HT1080 (cell line): ENCODE results near the gene ATG16L1. TPM values are rescaled to one million over a fixed set of nuclear protein-coding genes. Genes with fewer than 3 reads are reported as not detected.
A peak's percentile ranks its signal among the peaks of the same experiment; 100 is the strongest.

Experiments
- DNase-seq: peaks from one replicate; pipeline ENCODE4 v3.0.0-alpha.2; 2015; ENCODE audit warnings: low read depth
- total RNA-seq: library from RNA; depleted of rRNA; stranded (reverse); fragments of >200 nt; shearing (Covaris generic); gene quantifications from 2 replicates; pipeline ENCODE4 v1.2.3, GENCODE V29; 2014

The ATG16L1 gene
- total RNA-seq, 1 experiment from 2014 or later, result 59.4 TPM

- no peak for DNase-seq
Observed at GRCh38 chr2:233226511-233227031, 24.9 kb upstream of the ATG16L1 start.

- DNase-seq, result no peak
Observed at GRCh38 chr2:233227346-233227978, 24.0 kb upstream of the ATG16L1 start.

- DNase-seq, result no peak
Observed at GRCh38 chr2:233228376-233228775, 23.1 kb upstream of the ATG16L1 start.

- no peak for DNase-seq
Observed at GRCh38 chr2:233233618-233234230, 17.7 kb upstream of the ATG16L1 start.

- DNase-seq, result no peak
Observed at GRCh38 chr2:233234264-233234663, 17.2 kb upstream of the ATG16L1 start.

DNA sequence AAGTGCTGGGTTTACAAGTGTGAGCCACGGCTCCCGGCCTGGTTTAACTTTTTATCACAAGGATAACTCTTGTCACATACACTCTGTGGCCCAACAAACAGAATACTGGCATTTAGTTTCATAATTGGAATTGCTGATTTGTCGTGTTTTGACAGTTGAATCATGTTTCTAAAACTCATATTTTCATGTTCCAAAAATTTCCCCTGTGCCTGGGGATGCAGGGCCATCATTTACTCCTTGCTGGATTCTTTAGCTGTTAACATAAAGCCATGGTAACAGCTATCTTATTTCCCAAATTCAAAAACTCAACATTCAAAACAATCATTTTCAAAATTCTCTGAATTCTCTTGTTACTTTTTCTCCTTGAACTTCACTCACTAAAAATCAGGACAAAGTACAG, 16.5 kb upstream of the ATG16L1 start:
- DNase-seq, result no peak

DNA sequence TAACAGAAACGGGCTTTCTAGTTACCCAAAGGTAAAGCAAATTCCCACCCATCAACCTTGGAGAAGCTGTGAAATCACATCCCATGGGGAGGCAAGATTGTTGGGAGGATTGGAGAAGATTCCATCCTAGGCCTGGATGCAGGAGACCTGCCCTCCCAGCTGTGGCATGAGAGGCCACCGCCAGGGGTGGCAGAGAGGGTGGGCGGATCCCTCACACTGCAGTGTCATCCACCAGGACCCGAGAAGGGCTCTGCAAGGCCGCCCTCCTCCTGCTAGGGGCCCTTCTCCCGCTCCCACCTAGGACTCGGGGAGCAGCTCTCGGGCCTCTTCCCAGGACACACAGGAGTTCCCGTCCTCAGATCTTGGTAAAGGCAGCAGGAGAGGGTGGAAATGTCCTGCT, 15.5 kb upstream of the ATG16L1 start:
- no peak for DNase-seq

- no peak for DNase-seq
Observed at GRCh38 chr2:233236820-233237589, 14.5 kb upstream of the ATG16L1 start.

- DNase-seq, result peak; percentile 91
Observed at GRCh38 chr2:233240897-233241296, 10.6 kb upstream of the ATG16L1 start.

GRCh38 chr2:233241803-233242202, 9.7 kb upstream of the ATG16L1 start:
- DNase-seq, result no peak

- no peak for DNase-seq
Observed at GRCh38 chr2:233242231-233242927, 9.1 kb upstream of the ATG16L1 start.

- no peak for DNase-seq
Observed at GRCh38 chr2:233243348-233243747, 8.1 kb upstream of the ATG16L1 start.

DNA sequence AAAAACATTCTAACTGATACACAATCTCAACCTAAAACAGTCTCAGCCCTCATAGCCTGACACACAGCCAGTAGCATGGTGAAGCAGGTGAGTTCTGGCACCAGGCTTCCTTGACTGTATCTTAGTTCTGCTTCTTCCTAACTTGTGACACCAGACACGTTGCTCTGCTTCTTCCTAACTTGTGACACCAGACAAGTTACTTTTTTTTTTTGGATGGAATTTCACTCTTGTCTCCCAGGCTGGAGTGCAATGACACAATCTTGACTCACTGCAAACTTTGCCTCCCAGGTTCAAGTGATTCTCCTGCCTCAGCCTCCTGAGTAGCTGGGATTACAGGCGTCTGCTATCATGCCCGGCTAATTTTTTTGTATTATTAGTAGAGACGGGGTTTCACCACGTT, 6.7 kb upstream of the ATG16L1 start:
- DNase-seq, result peak; percentile 86

- DNase-seq, result no peak
Observed at GRCh38 chr2:233245406-233245805, 6.1 kb upstream of the ATG16L1 start.

DNA sequence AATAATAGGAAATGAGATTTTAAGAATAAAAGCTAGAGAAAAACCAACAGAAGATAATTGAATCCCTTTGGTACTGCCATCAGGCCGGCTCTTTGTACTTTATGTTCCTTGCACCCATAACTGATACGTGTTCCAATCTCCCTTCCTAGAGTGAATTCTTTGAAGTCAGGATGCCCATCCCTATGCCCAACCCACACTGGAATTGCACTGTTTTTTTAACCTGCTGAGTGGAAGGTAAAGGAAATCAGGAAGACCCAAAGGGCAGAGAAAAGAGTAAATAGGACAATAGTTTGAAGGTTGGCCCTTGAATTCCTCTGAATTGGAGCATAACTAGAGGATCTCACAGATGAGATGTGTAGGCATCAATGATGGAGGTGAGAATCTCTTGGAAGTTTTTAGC, 4.4 kb upstream of the ATG16L1 start:
- no peak for DNase-seq

DNA sequence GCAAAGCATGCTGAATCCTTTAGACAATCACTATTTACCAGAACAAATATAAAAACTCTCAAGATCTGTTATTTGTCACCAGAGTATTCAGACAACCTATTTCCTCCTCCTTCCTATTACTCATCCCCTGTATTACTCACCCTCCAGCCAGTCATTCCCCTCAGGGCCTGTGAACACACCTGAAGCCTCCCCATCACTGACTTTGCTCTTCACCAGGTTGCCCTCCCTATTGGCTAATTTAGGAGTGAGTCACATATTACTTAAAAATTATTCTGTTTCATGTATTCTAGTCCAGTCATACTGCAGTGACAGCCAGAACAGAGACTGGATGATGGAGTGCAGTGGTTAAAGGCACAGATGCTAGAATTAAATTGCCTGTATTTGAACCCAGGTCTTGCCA, 3.7 kb upstream of the ATG16L1 start:
- DNase-seq, result peak; percentile 97

DNA sequence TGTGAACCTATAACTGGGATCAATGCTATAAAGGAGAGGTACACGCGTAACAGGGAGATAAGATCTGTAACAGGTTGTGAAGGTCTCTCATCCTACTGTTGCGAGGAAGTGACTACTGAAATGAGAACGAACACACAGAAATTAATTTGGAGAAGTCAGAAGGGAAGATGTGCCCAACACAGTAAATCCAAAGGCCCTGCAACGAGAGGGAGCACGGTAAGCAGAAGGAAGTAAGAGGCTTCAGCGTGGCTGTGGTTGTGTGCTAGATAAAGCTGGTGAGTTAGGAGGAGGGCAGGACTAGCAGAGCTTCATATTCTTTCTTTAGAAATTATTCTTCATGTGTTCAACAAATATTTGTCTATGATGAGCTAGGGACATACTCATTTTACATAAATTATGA, 2.5 kb upstream of the ATG16L1 start:
- no peak for DNase-seq

GRCh38 chr2:233250568-233250967, 905 bp upstream of the ATG16L1 start:
- no peak for DNase-seq

GRCh38 chr2:233250985-233251305, 528 bp upstream of the ATG16L1 start:
- DNase-seq, result no peak

DNA sequence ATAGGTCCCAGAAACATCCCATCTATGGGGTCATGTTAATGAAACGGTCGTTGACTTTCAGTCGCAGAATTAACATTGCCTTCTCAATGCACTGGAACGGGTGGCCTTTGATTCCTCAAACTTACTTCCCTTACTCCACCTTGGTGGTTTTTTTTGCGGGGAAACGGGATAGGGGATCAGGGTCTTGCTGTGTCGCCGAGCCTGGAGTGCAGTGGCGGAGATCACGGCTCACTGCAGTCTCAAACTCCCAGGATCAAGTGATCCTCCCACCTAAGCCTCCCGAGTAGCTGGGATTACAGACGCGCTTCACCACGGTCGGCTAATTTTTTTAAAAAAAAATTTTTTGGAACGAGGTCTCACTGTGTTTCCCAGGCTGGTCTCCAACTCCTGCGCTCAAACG, 754 bp downstream of the ATG16L1 start:
- no peak for DNase-seq

DNA sequence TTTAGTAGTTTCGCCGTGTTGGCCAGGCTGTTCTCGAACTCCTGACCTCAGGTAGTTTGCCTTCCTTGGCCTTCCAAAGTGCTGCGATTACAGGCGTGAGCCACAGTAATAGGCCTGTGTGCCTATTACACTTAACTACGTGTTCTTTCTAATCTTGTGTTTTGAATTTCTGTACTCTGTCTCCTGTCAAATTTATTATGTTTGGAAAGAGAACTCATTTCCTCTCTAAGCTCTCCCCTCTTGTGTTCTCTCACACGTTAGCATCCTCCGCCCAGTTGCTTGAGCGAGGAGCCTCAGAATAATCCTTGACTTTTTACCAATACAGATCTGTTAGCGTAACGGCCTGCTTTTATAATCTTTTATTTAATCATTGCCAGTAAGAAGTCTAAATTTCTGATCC, 3.7 kb downstream of the ATG16L1 start:
- DNase-seq, result no peak

DNA sequence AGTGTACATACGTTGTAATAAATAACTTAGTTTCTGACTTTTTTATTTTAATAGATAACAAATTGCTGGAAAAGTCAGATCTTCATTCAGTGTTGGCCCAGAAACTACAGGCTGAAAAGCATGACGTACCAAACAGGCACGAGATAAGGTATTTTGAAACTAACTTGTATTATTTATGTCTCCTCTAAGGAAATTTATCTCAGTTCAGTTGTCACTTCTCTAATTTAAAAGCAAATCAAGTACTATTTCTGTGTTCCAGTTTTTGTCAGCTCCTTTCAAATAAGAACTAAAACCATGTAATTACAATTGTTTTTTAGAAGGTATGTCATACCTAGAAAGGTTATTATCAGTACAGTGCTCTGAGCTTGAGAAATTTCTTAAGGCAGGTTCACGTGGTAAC, 4.6 kb downstream of the ATG16L1 start:
- DNase-seq, result no peak
